Loucy (cell line): Measurements from ENCODE around the gene MYO1F.

Experiments used
- CTCF ChIP-seq: fragments of 200-600 bp; sonication (generic); conservative IDR thresholded peaks from 2 replicates; pipeline ENCODE4 v1.5.1; 2014; ENCODE audit warnings: mild to moderate bottlenecking, antibody characterized with exemption, low read length
- EZH2phosphoT487 ChIP-seq: fragments of 200-600 bp; IDR thresholded peaks from 2 replicates; pipeline ENCODE4 v1.6.1; 2018; ENCODE audit warnings: antibody characterized with exemption, mild to moderate bottlenecking, moderate library complexity, borderline replicate concordance

GRCh38 chr19:8482696-8483095, 94.5 kb downstream of the MYO1F start:
- TF ChIP-seq CTCF (no peak), EZH2phosphoT487 (no peak)
